ENCODE results near the gene PRF1. TPM values are rescaled to one million over a fixed set of nuclear protein-coding genes. Genes with fewer than 3 reads are reported as not detected.

Gene PRF1
- total RNA-seq, 1 donor from 2014 or later: not detected

GRCh38 chr10:70629338-70629737, 26.8 kb upstream of the PRF1 start:
- H3K27ac Mint-ChIP-seq (ENCODE audit: unreplicated experiment): no peak overlapping the region
- no peak for DNase-seq (ENCODE audit: extremely low spot score, unreplicated experiment)
- H3K4me3 Mint-ChIP-seq (ENCODE audit: unreplicated experiment): no peak overlapping the region
- peaks cover 2% of the 10 kb centered on the region for H3K36me3 Mint-ChIP-seq (ENCODE audit: unreplicated experiment)
- H3K4me1 Mint-ChIP-seq (ENCODE audit: unreplicated experiment): no peaks in the 10 kb centered on the region
- peaks cover 17% of the 10 kb centered on the region for H3K9me3 Mint-ChIP-seq (ENCODE audit: unreplicated experiment)
- H3K27me3 Mint-ChIP-seq (ENCODE audit: unreplicated experiment): peaks cover 35% of the 10 kb centered on the region
- TF ChIP-seq CTCF (IDR thresholded peaks at IDR 0.05): no peak

- no peak for TF ChIP-seq CTCF (IDR thresholded peaks at IDR 0.05)
- DNase-seq (ENCODE audit: extremely low spot score, unreplicated experiment): no peak
- H3K9me3 Mint-ChIP-seq (ENCODE audit: unreplicated experiment): peaks cover 17% of the 10 kb centered on the region
- H3K36me3 Mint-ChIP-seq (ENCODE audit: unreplicated experiment): peaks cover 2% of the 10 kb centered on the region
- H3K27me3 Mint-ChIP-seq (ENCODE audit: unreplicated experiment): peaks cover 16% of the 10 kb centered on the region
- no peak overlapping the region for H3K27ac Mint-ChIP-seq (ENCODE audit: unreplicated experiment)
- H3K4me3 Mint-ChIP-seq (ENCODE audit: unreplicated experiment): no peak overlapping the region
- H3K4me1 Mint-ChIP-seq (ENCODE audit: unreplicated experiment): peaks cover 4% of the 10 kb centered on the region
These were observed 23.5 kb upstream of the PRF1 start for GRCh38 chr10:70626056-70626455.

- no peak for TF ChIP-seq CTCF (IDR thresholded peaks at IDR 0.05)
- DNase-seq (ENCODE audit: extremely low spot score, unreplicated experiment): no peak
- Mint-ChIP-seq H3K9me3 (ENCODE audit: unreplicated experiment) (peaks cover 25% of the 10 kb centered on the region), H3K4me1 (ENCODE audit: unreplicated experiment) (peaks cover 4% of the 10 kb centered on the region), H3K36me3 (ENCODE audit: unreplicated experiment) (peaks cover 6% of the 10 kb centered on the region), H3K27me3 (ENCODE audit: unreplicated experiment) (peaks cover 22% of the 10 kb centered on the region), H3K4me3 (ENCODE audit: unreplicated experiment) (no peak overlapping the region), H3K27ac (ENCODE audit: unreplicated experiment) (no peak overlapping the region)
These were observed 20.7 kb upstream of the PRF1 start for GRCh38 chr10:70622981-70623844.

GRCh38 chr10:70622541-70622940, 20.0 kb upstream of the PRF1 start:
- no peak for TF ChIP-seq CTCF (IDR thresholded peaks at IDR 0.05)
- Mint-ChIP-seq H3K4me1 (ENCODE audit: unreplicated experiment) (peaks cover 6% of the 10 kb centered on the region), H3K36me3 (ENCODE audit: unreplicated experiment) (peaks cover 4% of the 10 kb centered on the region), H3K9me3 (ENCODE audit: unreplicated experiment) (peaks cover 22% of the 10 kb centered on the region), H3K27me3 (ENCODE audit: unreplicated experiment) (peaks cover 19% of the 10 kb centered on the region), H3K4me3 (ENCODE audit: unreplicated experiment) (no peak overlapping the region), H3K27ac (ENCODE audit: unreplicated experiment) (no peak overlapping the region)
- no peak for DNase-seq (ENCODE audit: extremely low spot score, unreplicated experiment)

GRCh38 chr10:70621503-70622078, 19.1 kb upstream of the PRF1 start:
- Mint-ChIP-seq H3K9me3 (ENCODE audit: unreplicated experiment) (peaks cover 18% of the 10 kb centered on the region), H3K27me3 (ENCODE audit: unreplicated experiment) (peaks cover 16% of the 10 kb centered on the region), H3K4me3 (ENCODE audit: unreplicated experiment) (no peak overlapping the region), H3K36me3 (ENCODE audit: unreplicated experiment) (peaks cover 4% of the 10 kb centered on the region), H3K27ac (ENCODE audit: unreplicated experiment) (no peak overlapping the region), H3K4me1 (ENCODE audit: unreplicated experiment) (peaks cover 6% of the 10 kb centered on the region)
- TF ChIP-seq CTCF (IDR thresholded peaks at IDR 0.05): no peak
- no peak for DNase-seq (ENCODE audit: extremely low spot score, unreplicated experiment)
